Activated naive CD8-positive, alpha-beta T cell treated with anti-CD3 and anti-CD28 coated beads for 36 hours (primary cell): ENCODE measurements around the gene ZNF804A. TPM values are rescaled to one million over a fixed set of nuclear protein-coding genes. Genes with fewer than 3 reads are reported as not detected.

Source experiments
- DNase-seq: peaks from one replicate; pipeline ENCODE4 v3.0.0; 2021
- H3K27ac Mint-ChIP-seq: one replicate; pipeline ENCODE4 v1.8.0; 2022; ENCODE audit warnings: mild to moderate bottlenecking, moderate library complexity, mixed read lengths
- H3K27me3 Mint-ChIP-seq: one replicate; pipeline ENCODE4 v1.8.0; 2022; ENCODE audit warnings: mild to moderate bottlenecking, mixed read lengths
- H3K36me3 Mint-ChIP-seq: one replicate; pipeline ENCODE4 v1.8.0; 2021; ENCODE audit warnings: mild to moderate bottlenecking, mixed read lengths
- H3K4me1 Mint-ChIP-seq: one replicate; pipeline ENCODE4 v1.8.0; 2021; ENCODE audit warnings: mixed read lengths
- H3K4me3 Mint-ChIP-seq: one replicate; pipeline ENCODE4 v1.8.0; 2022; ENCODE audit warnings: mild to moderate bottlenecking, moderate library complexity, mixed read lengths
- H3K9me3 Mint-ChIP-seq: one replicate; pipeline ENCODE4 v1.8.0; 2022; ENCODE audit warnings: mixed read lengths
- total RNA-seq, 2 experiments: library from RNA; stranded (reverse); gene quantifications; one replicate each; pipeline ENCODE4 v1.2.3, GENCODE V29; 2021

Gene ZNF804A
- total RNA-seq, 2 experiments from 2014 or later = not detected

DNA sequence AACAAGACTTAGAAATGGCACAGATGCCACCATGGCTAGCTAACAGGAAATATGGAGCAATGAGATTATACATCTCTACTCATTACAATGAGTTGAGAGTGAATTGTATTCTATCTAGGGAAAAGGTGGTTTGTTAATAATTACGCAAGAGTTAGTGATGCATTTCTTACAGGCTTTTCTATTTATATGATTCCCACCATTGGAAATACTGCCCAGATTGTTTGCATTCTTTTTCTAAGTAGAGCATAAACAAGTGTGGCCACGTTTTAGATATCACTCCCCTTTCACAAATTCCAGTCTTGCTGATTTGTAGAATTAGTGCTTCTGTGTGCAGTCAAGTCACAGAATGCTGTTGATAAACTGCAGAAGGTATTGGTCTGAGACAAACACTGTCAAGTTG lies 56.6 kb downstream of the ZNF804A start:
- DNase-seq = no peak
- H3K4me1 Mint-ChIP-seq = no peaks in the 10 kb centered on the region
- H3K36me3 Mint-ChIP-seq = no peaks in the 10 kb centered on the region
- no peak overlapping the region for H3K27ac Mint-ChIP-seq
- H3K4me3 Mint-ChIP-seq = no peak overlapping the region
- H3K9me3 Mint-ChIP-seq = peaks cover 7% of the 10 kb centered on the region
- H3K27me3 Mint-ChIP-seq = no peaks in the 10 kb centered on the region

DNA sequence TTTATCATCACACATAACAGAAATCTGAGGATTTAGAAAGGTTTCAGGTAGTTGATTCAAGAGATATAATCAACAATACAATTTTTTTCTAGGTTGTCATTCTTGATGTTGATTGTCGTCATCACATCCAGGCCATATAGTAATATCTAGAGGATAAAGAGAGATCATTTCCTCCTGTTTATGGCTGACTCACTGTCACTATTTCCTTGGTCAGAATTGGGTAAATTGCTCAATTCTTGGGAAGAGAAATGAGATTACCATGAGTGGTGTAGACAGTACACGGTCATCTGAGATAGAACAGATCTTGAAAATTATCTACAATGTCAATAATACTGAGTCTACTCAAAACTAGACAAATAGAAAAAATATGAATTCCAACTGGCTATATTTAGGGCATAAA lies 78.8 kb downstream of the ZNF804A start:
- no peak for DNase-seq
- H3K36me3 Mint-ChIP-seq = no peaks in the 10 kb centered on the region
- no peaks in the 10 kb centered on the region for H3K4me1 Mint-ChIP-seq
- no peak overlapping the region for H3K27ac Mint-ChIP-seq
- no peak overlapping the region for H3K4me3 Mint-ChIP-seq
- peaks cover 3% of the 10 kb centered on the region for H3K9me3 Mint-ChIP-seq
- no peaks in the 10 kb centered on the region for H3K27me3 Mint-ChIP-seq

DNA sequence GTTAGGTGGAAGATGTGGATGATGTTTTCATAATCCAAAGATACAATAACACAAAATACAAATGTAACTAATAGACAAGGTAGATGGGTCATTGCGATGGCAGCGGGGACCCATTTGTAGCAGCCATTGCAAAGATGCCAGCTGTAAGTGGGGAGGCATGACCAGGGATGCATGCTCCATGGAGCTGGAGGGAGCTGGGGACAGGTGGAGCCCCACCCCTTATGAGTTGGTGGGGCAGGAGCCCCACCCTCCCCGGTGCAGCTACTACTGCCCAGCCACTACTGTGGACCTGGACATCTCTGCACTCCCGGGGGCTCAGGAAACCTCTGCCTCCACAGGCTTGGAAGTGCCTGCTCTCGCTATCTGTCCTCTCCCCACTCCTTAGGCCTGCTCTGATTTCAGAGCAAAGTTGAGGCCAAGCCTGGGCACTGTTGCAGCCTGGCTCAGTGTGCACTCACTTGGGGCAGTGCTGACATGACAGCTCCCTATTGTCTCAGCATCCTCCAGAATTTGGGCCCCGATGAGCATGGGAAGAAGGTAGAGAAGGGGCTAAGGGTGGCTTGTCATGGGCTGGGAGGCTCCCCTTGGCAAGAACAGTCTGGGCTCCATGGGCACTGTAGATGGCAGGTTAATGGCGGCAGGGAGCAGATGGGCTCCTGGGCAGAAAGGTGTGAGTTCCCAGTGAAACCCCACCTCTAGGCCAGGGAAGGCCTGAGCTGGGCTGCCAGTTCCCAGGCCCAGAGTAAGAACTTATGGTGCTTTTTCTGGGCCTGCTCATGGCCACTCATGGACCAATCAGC lies 81.1 kb downstream of the ZNF804A start:
- no peaks in the 10 kb centered on the region for H3K4me1 Mint-ChIP-seq
- H3K9me3 Mint-ChIP-seq = peaks cover 3% of the 10 kb centered on the region
- no peak overlapping the region for H3K27ac Mint-ChIP-seq
- H3K4me3 Mint-ChIP-seq = no peak overlapping the region
- H3K27me3 Mint-ChIP-seq = no peaks in the 10 kb centered on the region
- DNase-seq = no peak
- no peaks in the 10 kb centered on the region for H3K36me3 Mint-ChIP-seq

DNA sequence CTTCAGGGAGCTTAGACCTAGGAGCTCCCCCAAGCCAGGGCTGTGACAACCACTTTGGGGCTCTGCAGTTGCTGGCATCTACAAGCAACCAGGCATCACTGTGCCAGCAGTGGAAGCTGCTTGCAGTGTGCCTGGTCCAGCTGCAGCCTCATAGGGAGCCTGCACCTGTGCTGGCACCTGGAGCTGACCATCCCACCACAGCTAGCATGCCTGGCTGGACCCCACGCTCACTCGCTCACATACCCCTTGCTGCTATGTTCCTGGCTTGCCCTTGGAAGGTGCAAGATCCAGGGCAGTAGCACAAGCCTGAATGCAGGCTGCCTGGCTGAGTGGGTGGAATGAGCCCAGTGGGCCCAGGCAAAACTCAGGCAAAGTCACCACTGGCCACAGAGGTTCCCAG lies 82.5 kb downstream of the ZNF804A start:
- Mint-ChIP-seq H3K4me1 (no peaks in the 10 kb centered on the region), H3K27ac (no peak overlapping the region), H3K27me3 (no peaks in the 10 kb centered on the region), H3K36me3 (no peaks in the 10 kb centered on the region), H3K4me3 (no peak overlapping the region), H3K9me3 (peaks cover 3% of the 10 kb centered on the region)
- DNase-seq = no peak

GRCh38 chr2:184681642-184682321 lies 83.5 kb downstream of the ZNF804A start:
- Mint-ChIP-seq H3K27me3 (no peaks in the 10 kb centered on the region), H3K4me3 (no peak overlapping the region), H3K4me1 (no peaks in the 10 kb centered on the region), H3K36me3 (no peaks in the 10 kb centered on the region), H3K9me3 (peaks cover 3% of the 10 kb centered on the region), H3K27ac (no peak overlapping the region)
- no peak for DNase-seq

- H3K36me3 Mint-ChIP-seq = no peaks in the 10 kb centered on the region
- no peak overlapping the region for H3K4me3 Mint-ChIP-seq
- no peak for DNase-seq
- no peak overlapping the region for H3K27ac Mint-ChIP-seq
- H3K27me3 Mint-ChIP-seq = no peaks in the 10 kb centered on the region
- no peaks in the 10 kb centered on the region for H3K4me1 Mint-ChIP-seq
- H3K9me3 Mint-ChIP-seq = peaks cover 3% of the 10 kb centered on the region
Measured at GRCh38 chr2:184683911-184684310, 85.6 kb downstream of the ZNF804A start.

DNA sequence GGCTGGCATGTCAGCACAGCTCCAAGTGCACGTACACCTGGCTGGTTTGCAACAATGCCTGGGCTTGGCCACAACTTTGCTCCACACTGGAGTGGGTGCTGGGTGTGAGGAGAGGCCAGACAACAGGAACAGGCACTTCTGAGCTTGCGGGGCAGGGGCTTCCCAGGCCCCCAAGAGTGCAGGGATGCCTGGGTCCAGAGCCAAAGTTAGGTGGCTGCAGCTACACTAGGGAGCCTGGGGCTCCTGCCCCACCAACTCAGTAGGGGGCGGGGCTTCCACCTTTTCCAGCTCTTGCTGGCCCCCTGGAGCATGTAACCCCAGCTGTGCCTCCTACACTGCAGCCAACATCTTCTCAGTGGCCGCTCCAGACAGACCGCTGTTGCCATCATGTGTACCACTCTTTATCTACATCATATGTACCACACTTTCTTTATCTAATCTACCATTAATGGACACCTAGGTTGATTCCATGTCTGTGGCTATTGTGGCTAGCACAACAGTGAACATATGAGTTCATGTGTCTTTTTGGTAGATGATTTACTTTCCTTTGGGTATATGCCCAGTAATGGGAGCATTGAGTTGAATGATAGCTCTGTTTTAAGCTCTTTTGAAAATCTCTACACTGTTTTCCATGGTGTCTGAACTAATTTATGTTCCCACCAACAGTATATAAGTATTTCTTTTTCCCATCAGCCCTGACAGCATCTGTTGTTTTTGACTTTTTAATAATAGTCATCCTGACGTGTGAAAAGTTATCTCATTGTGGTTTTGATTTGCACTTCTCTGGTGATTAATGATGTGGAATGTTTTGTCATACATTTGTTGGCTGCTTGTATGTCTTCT lies 87.9 kb downstream of the ZNF804A start:
- H3K9me3 Mint-ChIP-seq = peaks cover 1% of the 10 kb centered on the region
- DNase-seq = no peak
- no peak overlapping the region for H3K4me3 Mint-ChIP-seq
- no peaks in the 10 kb centered on the region for H3K27me3 Mint-ChIP-seq
- H3K36me3 Mint-ChIP-seq = no peaks in the 10 kb centered on the region
- H3K4me1 Mint-ChIP-seq = no peaks in the 10 kb centered on the region
- H3K27ac Mint-ChIP-seq = no peak overlapping the region

DNA sequence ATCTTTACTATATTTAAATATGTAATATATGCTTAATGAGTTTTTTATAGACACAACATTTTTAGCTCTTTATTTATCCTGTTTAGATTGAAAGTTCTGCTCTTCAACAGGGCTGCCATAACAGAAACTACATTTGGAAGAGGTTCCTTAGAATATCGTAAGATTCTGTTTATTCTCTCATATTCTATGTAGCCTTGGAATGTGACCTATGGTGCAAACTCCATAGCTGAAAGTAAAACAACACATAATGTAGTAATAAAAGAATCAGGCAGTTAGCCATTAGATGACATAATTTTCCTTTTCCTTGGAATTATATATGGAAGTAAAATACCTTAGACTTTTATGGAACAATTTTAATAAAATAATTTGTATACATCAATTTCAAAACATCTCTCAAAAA lies 91.3 kb downstream of the ZNF804A start:
- no peaks in the 10 kb centered on the region for H3K4me1 Mint-ChIP-seq
- H3K36me3 Mint-ChIP-seq = no peaks in the 10 kb centered on the region
- no peaks in the 10 kb centered on the region for H3K9me3 Mint-ChIP-seq

GRCh38 chr2:184692141-184692734 lies 93.9 kb downstream of the ZNF804A start:
- Mint-ChIP-seq H3K36me3 (no peaks in the 10 kb centered on the region), H3K4me1 (no peaks in the 10 kb centered on the region), H3K9me3 (no peaks in the 10 kb centered on the region), H3K27ac (no peak overlapping the region), H3K27me3 (no peaks in the 10 kb centered on the region), H3K4me3 (no peak overlapping the region)
- no peak for DNase-seq

More for the DNA sequence above, 91.3 kb downstream of the ZNF804A start:
- DNase-seq = no peak
- H3K27ac Mint-ChIP-seq = no peak overlapping the region
- no peaks in the 10 kb centered on the region for H3K27me3 Mint-ChIP-seq
- H3K4me3 Mint-ChIP-seq = no peak overlapping the region

GRCh38 chr2:184696644-184697043 lies 98.3 kb downstream of the ZNF804A start:
- H3K9me3 Mint-ChIP-seq = no peaks in the 10 kb centered on the region
- DNase-seq = no peak
- H3K36me3 Mint-ChIP-seq = no peaks in the 10 kb centered on the region
- no peak overlapping the region for H3K27ac Mint-ChIP-seq
- H3K4me3 Mint-ChIP-seq = no peak overlapping the region
- no peaks in the 10 kb centered on the region for H3K4me1 Mint-ChIP-seq
- H3K27me3 Mint-ChIP-seq = no peaks in the 10 kb centered on the region

GRCh38 chr2:184698476-184698875 lies 100.1 kb downstream of the ZNF804A start:
- no peaks in the 10 kb centered on the region for H3K36me3 Mint-ChIP-seq
- H3K4me3 Mint-ChIP-seq = no peak overlapping the region
- H3K27me3 Mint-ChIP-seq = no peaks in the 10 kb centered on the region
- H3K9me3 Mint-ChIP-seq = no peaks in the 10 kb centered on the region
- DNase-seq = no peak
- H3K4me1 Mint-ChIP-seq = no peaks in the 10 kb centered on the region
- no peak overlapping the region for H3K27ac Mint-ChIP-seq

DNA sequence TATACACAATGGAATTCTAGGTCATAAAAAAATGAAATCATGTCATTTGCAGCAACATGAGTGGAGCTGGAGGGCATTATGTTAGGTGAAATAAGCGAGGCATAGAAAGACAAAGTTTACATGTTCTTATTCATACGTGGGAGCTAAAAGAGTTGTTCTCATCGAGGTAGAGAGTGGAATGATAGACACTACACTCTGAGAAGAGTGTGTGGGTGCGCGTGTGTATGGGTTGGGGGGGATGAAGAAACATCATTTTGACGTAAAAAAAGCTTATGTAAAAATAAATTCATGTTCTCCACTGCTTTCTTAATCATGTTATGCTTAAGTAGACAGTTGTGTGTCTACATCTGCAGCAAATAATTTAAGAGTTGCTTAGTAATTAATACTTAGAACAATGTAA lies 123.6 kb downstream of the ZNF804A start:
- H3K27ac Mint-ChIP-seq = no peak overlapping the region
- H3K27me3 Mint-ChIP-seq = no peaks in the 10 kb centered on the region
- DNase-seq = no peak
- H3K36me3 Mint-ChIP-seq = no peaks in the 10 kb centered on the region
- H3K4me1 Mint-ChIP-seq = no peaks in the 10 kb centered on the region
- H3K9me3 Mint-ChIP-seq = peaks cover 7% of the 10 kb centered on the region
- no peak overlapping the region for H3K4me3 Mint-ChIP-seq

GRCh38 chr2:184727813-184728212 lies 129.5 kb downstream of the ZNF804A start:
- no peak for DNase-seq
- Mint-ChIP-seq H3K27ac (no peak overlapping the region), H3K4me3 (no peak overlapping the region), H3K36me3 (no peaks in the 10 kb centered on the region), H3K9me3 (no peaks in the 10 kb centered on the region), H3K4me1 (no peaks in the 10 kb centered on the region), H3K27me3 (no peaks in the 10 kb centered on the region)

DNA sequence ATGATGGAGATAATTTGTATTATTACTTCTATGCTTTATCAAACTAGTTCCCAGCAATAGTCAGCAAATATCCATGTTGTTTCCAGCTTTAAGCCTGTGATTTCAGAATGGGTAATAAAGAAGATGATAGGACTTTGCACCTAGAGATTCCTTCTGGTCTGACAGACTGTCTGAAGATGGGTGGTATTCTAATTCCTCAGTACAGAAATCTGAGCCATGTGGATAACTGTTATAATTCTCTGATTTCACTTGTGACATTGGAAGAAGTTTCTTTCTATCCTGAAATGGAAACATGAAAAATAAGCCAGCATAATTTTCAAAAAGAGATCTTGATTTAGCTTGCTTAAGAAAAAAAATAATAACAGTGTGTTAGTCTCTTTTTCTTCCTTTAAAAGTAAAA lies 130.1 kb downstream of the ZNF804A start:
- Mint-ChIP-seq H3K27me3 (no peaks in the 10 kb centered on the region), H3K4me1 (no peaks in the 10 kb centered on the region), H3K9me3 (no peaks in the 10 kb centered on the region), H3K27ac (no peak overlapping the region), H3K4me3 (no peak overlapping the region), H3K36me3 (no peaks in the 10 kb centered on the region)
- no peak for DNase-seq

- H3K9me3 Mint-ChIP-seq = no peaks in the 10 kb centered on the region
- no peak overlapping the region for H3K4me3 Mint-ChIP-seq
- no peak for DNase-seq
- no peaks in the 10 kb centered on the region for H3K27me3 Mint-ChIP-seq
- no peaks in the 10 kb centered on the region for H3K4me1 Mint-ChIP-seq
- H3K27ac Mint-ChIP-seq = no peak overlapping the region
- no peaks in the 10 kb centered on the region for H3K36me3 Mint-ChIP-seq
Measured at GRCh38 chr2:184729581-184729980, 131.3 kb downstream of the ZNF804A start.
